Muscle layer of duodenum (tissue), 2 donors: ENCODE results near the gene NFE2L2.

Experiments used
- H3K27ac ChIP-seq: one replicate; pipeline ENCODE4 v1.7.0; 2013; ENCODE audit warnings: mild to moderate bottlenecking, low read length
- H3K27me3 ChIP-seq: one replicate; pipeline ENCODE4 v1.7.0; 2013; ENCODE audit warnings: low read depth, mild to moderate bottlenecking, control low read depth, low read length
- H3K36me3 ChIP-seq, 2 donors: one replicate each; pipeline ENCODE4 v1.7.0; 2013; ENCODE audit warnings: low read length in 2 of 2, control low read depth in 1 of 2, mild to moderate bottlenecking in 1 of 2; ENCODE audit not compliant: insufficient read depth in 2 of 2, control insufficient read depth in 1 of 2
- H3K4me1 ChIP-seq, 2 donors: one replicate each; pipeline ENCODE4 v1.7.0; 2013; ENCODE audit warnings: low read length in 2 of 2, mild to moderate bottlenecking in 2 of 2, control low read depth in 1 of 2, moderate library complexity in 1 of 2; ENCODE audit not compliant: insufficient read depth in 2 of 2, control insufficient read depth in 1 of 2
- H3K4me3 ChIP-seq, 2 donors: one replicate each; pipeline ENCODE4 v1.7.0; 2013; ENCODE audit warnings: low read length in 2 of 2, low read depth in 1 of 2, mild to moderate bottlenecking in 1 of 2
- H3K9me3 ChIP-seq, 2 donors: one replicate each; pipeline ENCODE4 v1.7.0; 2013; ENCODE audit warnings: low read length in 2 of 2, control low read depth in 1 of 2, mild to moderate bottlenecking in 1 of 2; ENCODE audit not compliant: control insufficient read depth in 1 of 2
- donor health status: healthy.

The NFE2L2 gene

GRCh38 chr2:177264209-177264692, 276 bp downstream of the NFE2L2 start:
- peaks cover 10 to 26% of the 10 kb centered on the region in 2 donors for H3K4me1 ChIP-seq
- H3K9me3 ChIP-seq: no peaks in the 10 kb centered on the region
- peaks cover 0 to 32% of the 10 kb centered on the region in 2 donors for H3K36me3 ChIP-seq
- H3K4me3 ChIP-seq: peak overlapping the region; percentile 82 to 99
- no peaks in the 10 kb centered on the region for H3K27me3 ChIP-seq
- peak overlapping the region; percentile 99 for H3K27ac ChIP-seq

- no peaks in the 10 kb centered on the region for H3K9me3 ChIP-seq
- H3K4me3 ChIP-seq: peak overlapping the region; percentile 82 to 99
- no peaks in the 10 kb centered on the region for H3K27me3 ChIP-seq
- peak overlapping the region; percentile 99 for H3K27ac ChIP-seq
- peaks cover 10 to 26% of the 10 kb centered on the region in 2 donors for H3K4me1 ChIP-seq
- peaks cover 0 to 32% of the 10 kb centered on the region in 2 donors for H3K36me3 ChIP-seq
These were observed 897 bp downstream of the NFE2L2 start for GRCh38 chr2:177263451-177264208.

GRCh38 chr2:177262958-177263450, 1.5 kb downstream of the NFE2L2 start:
- H3K27me3 ChIP-seq: no peaks in the 10 kb centered on the region
- H3K36me3 ChIP-seq: peaks cover 0 to 32% of the 10 kb centered on the region in 2 donors
- H3K4me3 ChIP-seq: peak overlapping the region; percentile 82 to 99
- H3K9me3 ChIP-seq: no peaks in the 10 kb centered on the region
- H3K4me1 ChIP-seq: peaks cover 10 to 26% of the 10 kb centered on the region in 2 donors
- peak overlapping the region; percentile 99 for H3K27ac ChIP-seq

GRCh38 chr2:177262092-177262491, 2.4 kb downstream of the NFE2L2 start:
- Histone ChIP-seq H3K27ac (peak overlapping the region; percentile 99), H3K4me1 (peaks cover 16 to 32% of the 10 kb centered on the region in 2 donors), H3K36me3 (peaks cover 0 to 32% of the 10 kb centered on the region in 2 donors), H3K9me3 (no peaks in the 10 kb centered on the region), H3K27me3 (no peaks in the 10 kb centered on the region), H3K4me3 (peak overlapping the region; percentile 82 to 99)

- peak overlapping the region; percentile 82 to 99 for H3K4me3 ChIP-seq
These were observed 3.1 kb downstream of the NFE2L2 start for GRCh38 chr2:177261116-177262060.

GRCh38 chr2:177260379-177260778, 4.1 kb downstream of the NFE2L2 start:
- H3K27me3 ChIP-seq: no peaks in the 10 kb centered on the region
- H3K9me3 ChIP-seq: no peaks in the 10 kb centered on the region
- H3K4me1 ChIP-seq: peaks cover 21 to 39% of the 10 kb centered on the region in 2 donors
- peaks cover 0 to 32% of the 10 kb centered on the region in 2 donors for H3K36me3 ChIP-seq
- peak overlapping the region; percentile 1 for H3K27ac ChIP-seq
- peak overlapping the region; percentile 1 to 82 for H3K4me3 ChIP-seq

More at GRCh38 chr2:177261116-177262060, 3.1 kb downstream of the NFE2L2 start:
- Histone ChIP-seq H3K36me3 (peaks cover 0 to 32% of the 10 kb centered on the region in 2 donors), H3K9me3 (no peaks in the 10 kb centered on the region), H3K4me1 (peaks cover 19 to 37% of the 10 kb centered on the region in 2 donors), H3K27me3 (no peaks in the 10 kb centered on the region), H3K27ac (peak overlapping the region; percentile 99)

GRCh38 chr2:177258059-177258458, 6.5 kb downstream of the NFE2L2 start:
- H3K9me3 ChIP-seq: no peaks in the 10 kb centered on the region
- no peak overlapping the region for H3K27ac ChIP-seq
- H3K4me1 ChIP-seq: peaks cover 44 to 62% of the 10 kb centered on the region in 2 donors
- peaks cover 0 to 12% of the 10 kb centered on the region in 2 donors for H3K36me3 ChIP-seq
- no peak overlapping the region for H3K4me3 ChIP-seq
- no peaks in the 10 kb centered on the region for H3K27me3 ChIP-seq

- Histone ChIP-seq H3K36me3 (peaks cover 0 to 7% of the 10 kb centered on the region in 2 donors), H3K27ac (no peak overlapping the region), H3K9me3 (no peaks in the 10 kb centered on the region), H3K27me3 (no peaks in the 10 kb centered on the region), H3K4me1 (peaks cover 49 to 68% of the 10 kb centered on the region in 2 donors), H3K4me3 (no peak overlapping the region)
These were observed 7.1 kb downstream of the NFE2L2 start for GRCh38 chr2:177257471-177257870.

GRCh38 chr2:177256695-177257094, 7.8 kb downstream of the NFE2L2 start:
- H3K4me3 ChIP-seq: no peak overlapping the region
- H3K4me1 ChIP-seq: peaks cover 49 to 70% of the 10 kb centered on the region in 2 donors
- H3K27me3 ChIP-seq: no peaks in the 10 kb centered on the region
- no peaks in the 10 kb centered on the region for H3K9me3 ChIP-seq
- H3K27ac ChIP-seq: no peak overlapping the region
- no peaks in the 10 kb centered on the region for H3K36me3 ChIP-seq

GRCh38 chr2:177256026-177256425, 8.5 kb downstream of the NFE2L2 start:
- H3K27ac ChIP-seq: no peak overlapping the region
- no peaks in the 10 kb centered on the region for H3K9me3 ChIP-seq
- no peaks in the 10 kb centered on the region for H3K36me3 ChIP-seq
- H3K27me3 ChIP-seq: no peaks in the 10 kb centered on the region
- H3K4me1 ChIP-seq: peaks cover 55 to 70% of the 10 kb centered on the region in 2 donors
- H3K4me3 ChIP-seq: no peak overlapping the region

- H3K27ac ChIP-seq: peak overlapping the region; percentile 53
- H3K4me3 ChIP-seq: no peak overlapping the region
- H3K4me1 ChIP-seq: peaks cover 62 to 71% of the 10 kb centered on the region in 2 donors
- no peaks in the 10 kb centered on the region for H3K36me3 ChIP-seq
- H3K27me3 ChIP-seq: no peaks in the 10 kb centered on the region
- H3K9me3 ChIP-seq: no peaks in the 10 kb centered on the region
These were observed 9.3 kb downstream of the NFE2L2 start for GRCh38 chr2:177255227-177255601.
